NCI-H1436 treated with DMSO at 0.1 percent for 48 hours (cell line): Measurements from ENCODE around the gene NTRK2.

ENCODE experiments used
- DNase-seq: peaks from one replicate; lab custom pipeline; 2025; lab: John Stamatoyannopoulos, UW

NTRK2 gene

DNA sequence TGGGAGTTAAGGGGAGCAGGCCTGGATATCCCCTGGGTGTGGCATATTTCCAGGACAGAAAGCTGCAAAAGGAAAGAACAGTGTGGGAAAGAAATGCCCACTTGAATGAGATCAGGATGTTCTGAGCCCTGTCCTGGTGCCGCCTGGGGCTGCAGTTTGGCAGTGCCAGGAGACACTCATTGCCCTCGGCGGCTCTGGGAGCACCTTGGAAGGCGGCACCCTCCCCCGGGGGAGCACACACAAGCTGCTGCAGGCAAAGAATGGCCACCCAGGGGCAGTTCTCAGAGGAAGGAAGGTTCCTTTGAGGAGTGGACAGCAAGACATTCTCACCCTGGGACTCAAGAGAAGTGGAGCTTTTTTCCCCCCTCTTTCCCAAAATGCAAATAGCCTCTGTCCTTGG is 305.3 kb downstream of the NTRK2 start:
- DNase-seq: no peak

DNA sequence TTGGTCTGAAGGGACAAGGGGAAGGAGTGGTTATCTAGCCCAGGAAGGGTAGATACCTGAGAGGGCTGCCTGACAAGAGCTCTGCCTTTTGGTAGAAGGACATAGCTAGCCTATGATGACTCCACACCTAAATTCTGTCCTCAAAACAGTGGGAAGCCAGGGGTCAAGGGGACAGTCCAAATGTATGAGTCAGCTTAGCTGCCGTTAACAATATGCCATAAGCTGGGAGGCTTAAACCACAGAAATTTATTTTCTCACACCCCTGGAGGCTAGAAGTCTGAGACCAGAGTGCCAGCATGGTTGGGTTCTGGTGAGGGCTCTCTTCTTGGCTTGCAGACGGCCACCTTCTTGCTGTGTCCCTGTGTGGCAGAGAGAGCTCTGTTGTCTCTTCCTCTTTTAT is 306.4 kb downstream of the NTRK2 start:
- no peak for DNase-seq

DNA sequence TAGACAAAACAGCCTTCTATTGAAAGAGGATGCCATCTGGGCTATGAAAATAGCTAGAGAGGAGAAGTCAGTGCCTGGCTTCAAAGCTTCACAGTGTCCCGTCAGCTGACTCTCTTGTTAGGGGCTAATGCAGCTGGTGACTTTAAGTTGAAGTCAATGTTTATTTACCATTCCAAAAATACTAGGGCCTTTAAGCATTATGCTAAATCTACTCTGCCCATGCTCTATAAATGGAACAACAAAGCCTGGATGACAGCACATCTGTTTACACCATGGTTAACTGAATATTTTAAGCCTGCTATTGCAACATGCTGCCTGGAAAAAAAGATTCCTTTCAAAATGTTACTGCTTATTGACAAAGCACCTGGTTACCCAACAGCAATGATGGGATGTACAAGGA is 309.1 kb downstream of the NTRK2 start:
- no peak for DNase-seq

DNA sequence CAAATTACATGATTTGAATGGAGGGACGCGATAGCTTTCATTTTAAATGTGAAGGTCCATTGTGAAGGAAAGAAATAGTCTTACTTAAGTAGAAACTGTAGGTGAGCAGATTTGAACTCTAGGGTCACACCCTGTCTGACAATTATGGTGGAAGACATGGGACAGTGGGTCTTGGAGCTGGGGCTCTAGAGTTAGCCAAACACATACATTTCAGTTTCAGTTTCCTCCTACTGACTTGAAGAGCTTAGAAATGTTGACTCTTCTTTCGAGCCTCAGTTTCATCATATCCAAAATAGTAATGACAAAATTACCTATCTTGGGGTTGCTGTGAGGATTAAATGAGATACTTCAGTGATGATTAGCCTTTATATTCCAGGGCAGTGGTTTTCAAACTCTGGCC is 314.2 kb downstream of the NTRK2 start:
- no peak for DNase-seq

DNA sequence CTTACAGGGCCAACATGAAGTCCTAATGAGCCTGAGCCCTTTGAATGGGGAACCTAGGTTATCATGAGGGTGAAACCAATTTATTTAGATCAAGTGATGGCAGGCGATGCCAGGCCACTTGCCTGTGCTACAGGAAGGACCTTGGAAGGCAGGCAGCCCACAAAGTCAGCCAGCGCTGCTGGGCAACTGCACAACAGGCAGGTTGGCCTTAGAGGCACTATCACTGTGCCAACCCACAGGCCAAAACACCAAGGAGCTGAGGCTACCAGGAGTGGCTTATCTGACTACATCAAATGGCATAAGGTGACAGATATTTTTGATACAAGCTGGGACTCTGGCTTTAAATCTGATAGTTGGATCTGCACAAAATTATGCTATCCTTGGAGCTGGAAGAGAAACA is 319.1 kb downstream of the NTRK2 start:
- DNase-seq: no peak

DNA sequence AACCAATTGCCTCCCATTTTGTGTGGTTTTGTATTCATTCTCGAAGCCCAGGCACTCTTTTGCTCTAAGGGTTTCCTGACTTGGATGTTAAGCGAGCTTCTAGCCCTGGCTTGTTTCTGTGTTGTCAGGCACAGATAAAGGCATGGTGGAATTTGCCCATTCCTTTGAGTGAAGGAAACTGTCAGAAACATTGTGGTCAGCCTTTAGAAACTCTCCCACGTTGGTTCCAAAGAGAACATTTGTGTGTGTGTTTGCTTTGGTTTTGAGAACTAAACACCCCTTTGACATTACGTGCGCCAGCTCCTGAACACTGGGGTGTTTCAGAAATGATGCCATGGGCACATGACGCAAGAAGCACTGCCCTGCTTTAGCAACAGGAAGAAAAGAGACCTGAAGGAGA is 320.9 kb downstream of the NTRK2 start:
- no peak for DNase-seq

DNA sequence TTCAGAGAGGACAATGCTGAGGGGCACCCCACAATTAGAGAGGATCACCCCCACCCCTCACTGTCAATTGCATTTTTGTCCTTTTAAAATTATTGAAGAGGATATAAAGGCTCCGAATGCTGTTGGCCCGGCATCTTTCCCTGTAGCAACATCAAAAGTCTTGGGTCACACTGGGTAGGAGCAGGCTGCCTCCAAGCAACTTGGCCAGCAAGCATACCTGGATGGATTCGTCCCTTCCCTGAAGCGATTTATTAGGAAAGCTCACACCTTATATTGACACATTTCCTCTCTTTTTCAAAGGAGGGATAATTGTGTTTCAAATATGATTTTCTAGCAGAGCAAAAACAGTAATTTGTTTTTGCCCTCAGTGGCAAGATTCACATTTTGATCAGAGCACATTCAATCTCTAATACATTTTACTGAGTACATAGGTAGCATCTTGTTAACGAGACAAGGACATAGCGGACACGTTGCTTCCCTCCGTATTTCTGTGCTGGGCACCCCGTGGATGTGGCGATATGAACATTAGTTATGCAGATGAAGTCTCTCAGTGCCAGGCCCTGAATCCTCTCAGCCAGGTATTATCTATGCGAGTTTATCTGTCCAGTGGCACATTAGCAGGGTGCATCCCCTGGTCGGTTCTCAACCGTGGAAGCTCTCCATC is 321.5 kb downstream of the NTRK2 start:
- no peak for DNase-seq

DNA sequence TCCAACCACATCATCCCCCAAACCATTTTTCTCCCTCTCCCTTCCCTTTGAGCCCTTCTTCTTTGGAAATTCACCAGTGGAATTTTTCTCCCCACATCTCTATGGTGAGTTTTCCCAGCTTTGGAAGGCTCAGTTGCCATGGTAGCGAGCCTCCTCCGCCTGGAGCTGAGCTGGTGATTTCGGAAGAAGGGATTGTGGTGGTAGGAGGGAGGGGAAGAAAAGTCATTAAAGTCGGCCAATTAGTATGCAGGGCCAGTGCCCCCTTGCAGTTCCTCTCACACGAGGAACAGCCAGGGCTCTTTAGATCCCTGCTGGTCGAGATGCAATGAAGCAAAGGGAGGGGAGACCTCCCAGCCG is 322.0 kb downstream of the NTRK2 start:
- DNase-seq: no peak

DNA sequence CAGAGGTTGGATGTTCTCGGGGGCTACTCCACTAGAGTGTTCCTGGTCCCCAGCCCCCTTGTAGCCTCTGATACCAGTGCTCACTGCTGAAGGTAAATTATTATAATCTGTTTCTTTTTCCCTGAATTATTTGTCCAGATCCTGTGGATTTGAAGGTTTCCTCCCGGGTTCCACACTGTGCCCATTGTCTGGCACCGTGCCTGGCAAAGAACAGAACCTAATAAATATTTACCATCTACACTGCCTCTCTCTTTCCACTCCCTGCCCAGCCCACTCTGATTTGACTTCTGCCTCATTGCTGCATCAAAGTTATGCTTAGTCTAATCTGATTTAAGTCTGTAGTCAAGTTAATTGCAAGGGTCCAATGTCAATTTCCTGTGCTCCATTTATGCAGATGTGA is 322.9 kb downstream of the NTRK2 start:
- DNase-seq: no peak

DNA sequence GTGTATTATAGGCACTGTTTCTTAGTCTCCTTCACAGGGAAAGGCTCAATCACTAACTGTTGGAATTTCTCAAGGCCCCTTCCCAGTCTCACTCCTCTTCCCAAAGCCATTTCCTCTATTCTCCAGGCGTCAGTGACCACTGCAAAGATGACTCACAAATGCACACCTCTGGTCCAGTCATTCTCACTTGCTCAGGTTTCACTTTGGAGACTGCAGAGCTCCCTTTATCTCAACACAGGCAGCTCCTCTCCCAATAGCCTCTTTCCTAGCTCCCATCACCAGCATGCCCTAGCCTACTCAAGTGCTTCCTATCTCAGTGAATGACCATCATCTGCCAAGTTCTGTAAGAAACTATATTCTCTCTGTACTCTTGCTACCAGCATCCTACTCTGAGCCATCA is 323.6 kb downstream of the NTRK2 start:
- DNase-seq: no peak

DNA sequence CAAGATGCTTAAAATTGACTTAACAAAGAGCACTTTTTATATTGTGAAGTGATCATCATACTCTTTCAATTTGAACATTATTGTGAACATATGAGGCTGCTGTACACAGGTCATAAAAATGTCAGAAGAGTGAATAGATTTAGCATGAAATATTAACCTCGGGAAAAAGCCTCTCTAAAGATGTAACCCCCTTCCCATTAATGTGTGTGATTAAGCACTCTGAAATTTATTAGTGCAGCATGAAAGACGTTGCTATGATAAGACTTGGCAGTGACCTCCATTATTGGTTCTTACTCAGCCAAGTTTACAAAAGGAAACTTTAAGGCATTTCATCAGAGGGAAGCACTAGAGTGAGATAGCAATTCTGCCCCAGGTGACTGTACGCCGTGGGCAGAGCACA is 326.5 kb downstream of the NTRK2 start:
- DNase-seq: no peak

DNA sequence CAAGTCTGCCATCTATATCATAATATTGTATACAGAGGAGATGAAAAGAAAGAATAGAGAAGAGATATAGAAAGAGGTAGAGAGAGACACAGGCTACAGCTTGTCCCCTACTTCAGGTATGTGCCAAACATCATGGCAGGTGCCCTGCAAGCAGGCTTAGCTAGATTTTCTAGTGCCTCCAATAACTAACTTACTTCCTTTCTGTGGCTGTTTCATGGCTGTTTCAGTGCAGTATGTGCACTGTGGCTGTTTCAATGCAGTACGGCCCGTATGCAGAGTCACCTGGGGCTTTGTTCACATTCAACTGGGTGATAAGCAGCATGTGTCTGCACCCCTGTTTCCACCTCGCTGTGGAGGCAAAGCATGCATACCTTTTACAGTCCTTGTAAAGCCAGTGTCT is 327.2 kb downstream of the NTRK2 start:
- no peak for DNase-seq

DNA sequence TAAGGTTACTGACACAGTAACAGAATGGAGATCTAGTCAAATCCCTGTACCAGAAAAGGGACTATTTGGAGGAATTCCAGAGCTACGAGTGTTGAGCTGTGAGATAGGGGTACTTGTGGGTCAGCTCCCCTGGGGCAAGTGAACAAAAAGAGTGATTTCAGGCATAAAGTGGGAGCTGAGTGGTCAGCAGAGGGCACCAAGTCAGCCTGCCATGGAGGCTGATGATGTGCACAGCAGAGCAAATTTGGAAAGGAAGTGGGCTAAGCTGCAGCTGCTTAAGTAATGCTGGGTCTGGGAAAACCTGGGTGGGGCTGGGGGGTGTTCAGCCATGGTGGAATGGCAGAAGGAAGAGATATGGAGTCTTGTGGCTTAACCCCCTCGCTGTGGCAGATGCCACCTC is 327.9 kb downstream of the NTRK2 start:
- DNase-seq: no peak

DNA sequence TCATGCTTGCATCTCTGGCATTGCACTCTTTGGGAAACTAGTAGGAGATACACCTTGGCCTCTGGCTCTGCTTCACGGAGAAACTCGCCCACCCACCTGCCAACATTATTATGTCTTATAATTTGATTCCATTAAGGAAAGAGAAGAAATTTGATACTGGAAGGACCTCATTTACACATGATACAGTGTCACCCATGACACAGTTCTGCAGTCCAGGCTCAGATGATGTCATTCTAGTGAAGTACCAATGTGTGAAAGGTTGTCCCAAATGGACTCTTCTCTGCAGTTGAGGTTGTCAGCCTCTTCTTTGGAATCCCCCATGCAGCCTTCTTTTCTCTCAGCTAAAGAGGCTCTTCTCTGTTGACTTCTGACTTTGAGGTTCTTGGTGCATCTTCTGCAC is 329.1 kb downstream of the NTRK2 start:
- no peak for DNase-seq

DNA sequence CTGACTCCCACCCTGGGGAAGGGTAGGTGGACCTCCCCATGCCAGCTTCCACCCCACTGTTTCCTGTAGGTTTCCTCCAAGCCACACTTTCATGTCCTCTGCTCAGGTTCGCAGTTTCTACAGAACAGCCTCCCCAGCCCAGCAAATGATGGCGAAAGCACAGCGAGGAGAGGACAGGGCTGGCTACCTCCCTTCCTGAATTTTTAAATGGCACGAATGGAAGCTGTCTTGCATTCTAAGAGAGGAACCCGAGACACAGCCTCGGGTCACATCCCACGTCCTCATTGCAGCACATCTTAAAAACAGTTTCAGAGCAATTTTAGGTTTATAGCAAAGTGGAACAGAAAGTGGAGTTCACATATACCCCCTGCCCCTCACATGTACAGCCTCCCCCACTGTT is 330.3 kb downstream of the NTRK2 start:
- DNase-seq: no peak

DNA sequence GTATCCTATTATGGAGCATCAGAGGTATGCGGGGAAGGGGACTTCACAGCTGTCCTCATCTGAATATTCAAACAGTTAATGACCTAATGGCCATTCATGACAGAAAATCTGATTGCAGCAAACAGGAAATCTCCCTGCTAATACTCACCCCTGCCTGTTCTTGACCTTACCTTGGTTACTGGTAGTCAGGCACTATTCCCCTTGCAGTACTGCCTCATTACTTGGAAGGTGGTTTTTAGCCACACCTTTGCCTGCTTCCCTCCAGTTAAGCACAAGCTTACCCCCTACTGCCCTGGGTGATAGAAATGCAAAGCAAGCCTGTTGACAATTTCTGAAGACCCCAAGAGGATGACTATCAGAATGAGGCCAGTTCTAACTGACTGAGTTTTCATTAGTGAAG is 332.4 kb downstream of the NTRK2 start:
- no peak for DNase-seq

DNA sequence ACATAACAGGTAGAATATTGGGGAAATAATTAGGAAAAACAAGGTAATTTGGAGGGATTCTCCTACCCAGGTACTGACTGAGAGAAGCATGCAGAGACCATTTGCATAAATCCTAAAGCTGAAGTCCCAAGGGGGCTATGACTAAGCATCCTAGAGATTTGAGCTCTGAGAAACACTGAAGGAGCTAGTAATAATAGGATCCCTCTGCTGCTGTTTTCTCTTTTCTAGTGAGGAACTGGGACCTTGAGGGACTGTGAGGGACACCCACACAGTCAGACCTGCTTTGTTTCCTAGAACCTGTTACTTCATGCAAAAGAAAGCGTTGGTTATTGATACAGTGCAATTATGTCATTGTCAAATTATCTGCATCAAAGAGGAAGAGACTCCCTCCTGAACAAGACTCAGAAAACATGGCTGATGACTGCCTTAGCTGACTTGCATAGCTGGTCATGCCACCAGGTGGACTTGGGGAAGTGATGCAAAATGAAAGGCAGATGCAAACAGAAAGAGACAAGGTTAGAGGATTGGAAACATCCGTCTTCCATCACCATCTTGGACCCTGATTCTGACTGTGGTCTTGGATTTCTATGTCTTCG is 335.4 kb downstream of the NTRK2 start:
- DNase-seq: no peak

DNA sequence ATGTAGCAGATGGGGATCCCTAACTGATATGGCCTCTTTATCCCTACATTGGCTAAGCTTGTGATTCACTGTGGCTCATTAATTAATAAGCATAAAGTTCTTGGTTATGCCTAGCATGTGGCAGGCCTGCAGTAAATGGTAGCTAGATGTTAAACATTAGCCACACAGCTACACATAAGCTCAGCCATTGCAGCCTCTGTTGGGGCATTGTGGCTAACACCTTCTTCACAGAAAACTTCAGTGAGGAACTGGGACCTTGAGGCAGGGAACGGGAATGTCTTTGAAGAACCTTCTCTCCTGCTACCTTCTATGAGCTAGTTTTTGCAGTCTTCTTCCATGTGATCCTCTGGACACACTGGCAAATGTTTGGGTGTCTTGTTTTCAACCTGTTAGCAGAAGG is 338.2 kb downstream of the NTRK2 start:
- no peak for DNase-seq

DNA sequence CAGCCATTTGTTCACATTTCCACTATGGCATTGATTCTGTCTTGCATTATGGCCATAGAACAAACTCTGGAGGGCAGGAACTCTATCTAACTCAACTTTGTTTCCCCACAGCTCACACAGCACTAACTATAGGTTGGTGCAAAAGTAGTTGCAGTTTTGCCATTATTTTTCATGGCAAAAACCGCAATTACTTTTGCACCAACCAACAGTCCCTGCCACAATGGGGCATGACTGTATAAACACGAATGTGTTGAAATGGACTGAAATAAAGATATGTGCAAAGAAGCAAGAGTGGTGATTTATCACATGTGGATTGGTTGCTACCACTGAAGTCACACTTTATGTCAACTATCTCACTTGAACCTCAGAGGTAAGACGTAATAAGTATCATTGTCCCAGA is 338.7 kb downstream of the NTRK2 start:
- no peak for DNase-seq

DNA sequence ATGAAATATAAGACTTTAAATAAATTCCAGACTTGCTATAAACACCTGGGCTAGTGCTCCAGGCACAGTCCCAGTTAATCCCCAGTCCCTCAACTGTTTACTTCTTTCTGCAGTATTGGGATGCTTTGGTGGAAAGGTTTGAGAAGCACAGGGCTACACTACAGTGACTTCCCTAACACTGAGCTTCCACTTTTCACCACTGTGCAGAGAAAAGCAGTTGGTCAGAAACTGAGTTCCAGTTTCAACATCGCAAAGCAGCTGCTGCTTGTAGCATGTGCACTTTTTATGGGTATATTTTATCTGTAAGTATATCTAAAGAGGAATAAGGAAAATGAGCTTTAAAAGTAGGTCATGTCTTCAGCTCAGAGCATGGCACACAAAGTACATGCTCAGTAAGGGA is 339.7 kb downstream of the NTRK2 start:
- no peak for DNase-seq

DNA sequence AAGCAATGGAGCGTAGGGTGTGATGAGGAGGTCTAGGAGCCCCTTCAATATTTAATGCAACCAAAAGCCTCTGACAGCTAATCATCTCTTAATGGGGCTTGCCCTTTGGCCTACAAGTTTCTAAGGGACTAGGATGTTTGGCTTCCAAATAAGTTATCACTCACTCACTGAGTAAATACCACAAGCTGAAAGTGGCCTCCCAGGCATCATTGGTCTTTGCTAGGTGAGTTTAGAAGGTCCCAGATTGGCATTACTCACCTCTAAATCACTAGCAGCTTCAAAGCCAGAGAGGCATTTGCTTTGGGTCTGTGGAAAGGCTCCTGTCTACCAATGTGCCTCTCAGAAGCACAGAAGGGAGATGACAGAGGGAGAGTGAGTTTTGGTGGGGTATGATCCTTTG is 344.2 kb downstream of the NTRK2 start:
- no peak for DNase-seq

DNA sequence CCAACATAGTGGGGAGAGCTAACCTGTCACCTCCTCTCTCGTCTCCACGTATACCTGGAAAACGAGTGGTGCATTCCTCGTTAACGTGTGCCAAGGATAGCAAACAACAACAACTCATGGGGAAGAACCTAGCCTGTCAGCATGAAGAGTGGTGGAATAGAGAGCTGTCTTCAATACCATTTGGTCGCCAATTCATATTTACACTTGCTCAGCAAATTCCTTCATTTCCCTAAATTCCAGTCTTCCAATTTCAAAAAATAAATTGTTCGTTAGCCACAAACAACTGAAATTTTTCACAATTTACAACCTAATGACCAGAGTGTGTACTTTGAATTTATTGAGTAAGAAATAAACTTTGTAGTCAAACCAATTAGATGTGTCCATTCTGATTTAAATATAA is 344.8 kb downstream of the NTRK2 start:
- no peak for DNase-seq

DNA sequence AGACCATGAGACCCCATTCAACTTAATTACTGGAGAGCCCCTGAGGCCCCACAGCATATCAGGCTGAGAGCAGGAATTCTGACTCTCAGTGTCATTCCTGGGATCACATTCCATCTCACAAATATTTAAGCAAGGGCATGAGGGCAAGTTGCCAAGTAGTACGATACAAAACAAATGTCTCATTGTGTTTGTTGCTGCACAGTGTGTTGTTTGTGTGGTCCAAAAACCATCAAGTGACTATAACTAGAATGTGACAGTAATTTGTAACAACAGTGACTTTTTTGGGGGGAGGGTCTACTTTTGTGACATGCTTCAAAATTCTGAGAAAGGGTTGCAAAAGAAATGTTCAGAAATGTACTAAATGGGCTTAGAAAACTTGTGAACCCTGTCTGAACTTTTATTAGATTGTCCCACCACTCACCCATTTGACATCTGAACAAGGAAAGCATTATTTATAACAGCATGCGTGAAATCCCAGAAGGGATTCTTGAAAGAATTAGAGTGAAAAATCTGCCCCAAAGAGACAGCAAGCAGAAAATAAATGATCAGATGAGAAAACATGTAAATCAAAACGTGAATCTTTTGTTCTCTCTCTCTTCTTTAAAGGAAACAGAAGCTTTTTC is 347.0 kb downstream of the NTRK2 start:
- DNase-seq: no peak

DNA sequence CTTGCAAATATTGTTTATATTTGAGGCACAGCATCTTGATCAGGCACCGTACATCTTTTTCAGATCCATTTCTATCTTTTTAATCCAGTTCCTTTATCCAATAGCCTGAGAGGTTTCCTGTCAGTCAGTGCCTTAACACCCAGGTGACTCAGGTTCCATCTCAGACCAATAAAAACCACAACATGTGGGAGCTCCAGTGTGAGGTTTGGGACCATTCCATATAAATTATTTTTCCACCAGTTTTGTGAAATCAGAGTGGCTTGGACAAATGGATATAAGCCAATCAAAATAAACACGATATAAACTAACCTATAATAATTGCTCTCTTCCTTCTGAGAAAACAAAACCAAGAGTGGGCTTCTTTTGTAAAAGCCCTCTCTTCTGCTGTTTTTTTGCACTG is 351.3 kb downstream of the NTRK2 start:
- DNase-seq: no peak
